Stimulated activated CD8-positive, alpha-beta memory T cell treated with anti-CD3 and anti-CD28 coated beads, Interleukin-15, amount 100 ng/mL, for 4 hours (primary cell): Measurements from ENCODE around the gene TMEM247.
"Not testable (repeated sequence)": the region's sequence is repeated elsewhere in the genome, so short reads cannot be mapped to it uniquely, and the experiment has no call there.

Experiments used
- DNase-seq, 2 donors: peaks; one replicate each; pipeline ENCODE4 v3.0.0-alpha.2; 2020; ENCODE audit warnings: low read depth in 2 of 2

The TMEM247 gene

GRCh38 chr2:46458763-46459500 is 20.4 kb upstream of the TMEM247 start:
- no peak for DNase-seq

- DNase-seq, result no peak
Measured at GRCh38 chr2:46459694-46460093, 19.7 kb upstream of the TMEM247 start.

DNA sequence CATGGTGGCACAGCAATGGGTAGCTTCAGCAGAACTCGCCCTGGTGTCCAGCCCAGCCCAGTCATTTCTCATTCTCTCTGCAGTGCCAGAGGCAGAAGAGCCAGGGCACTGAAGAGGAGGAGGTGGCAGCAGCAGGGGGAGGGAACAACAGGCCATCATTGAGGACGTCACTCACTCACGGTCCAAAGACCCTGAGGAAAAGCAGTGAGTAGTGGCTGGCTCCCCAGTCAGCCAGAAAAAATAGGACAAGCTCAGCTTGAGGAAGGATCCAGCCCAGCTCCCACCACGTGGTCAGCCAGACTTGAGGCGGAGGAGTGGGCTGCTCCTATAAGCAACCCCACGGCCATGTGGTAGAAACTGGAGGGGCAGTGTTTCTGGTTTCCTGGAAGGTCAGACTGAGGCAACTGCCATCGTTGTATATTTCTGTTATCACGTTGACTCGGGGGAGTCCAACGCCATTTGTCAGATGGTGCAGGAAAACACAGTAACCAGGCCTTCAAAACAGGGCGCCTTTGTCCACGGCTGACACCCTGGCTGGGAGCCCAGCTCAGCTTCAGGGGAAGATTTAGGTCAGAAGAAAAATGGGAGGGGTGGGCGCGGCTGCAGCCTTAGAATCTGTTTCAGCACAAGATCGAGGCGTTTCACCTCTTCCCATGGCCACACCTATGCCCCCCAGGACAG is 19.0 kb upstream of the TMEM247 start:
- no peak for DNase-seq

DNA sequence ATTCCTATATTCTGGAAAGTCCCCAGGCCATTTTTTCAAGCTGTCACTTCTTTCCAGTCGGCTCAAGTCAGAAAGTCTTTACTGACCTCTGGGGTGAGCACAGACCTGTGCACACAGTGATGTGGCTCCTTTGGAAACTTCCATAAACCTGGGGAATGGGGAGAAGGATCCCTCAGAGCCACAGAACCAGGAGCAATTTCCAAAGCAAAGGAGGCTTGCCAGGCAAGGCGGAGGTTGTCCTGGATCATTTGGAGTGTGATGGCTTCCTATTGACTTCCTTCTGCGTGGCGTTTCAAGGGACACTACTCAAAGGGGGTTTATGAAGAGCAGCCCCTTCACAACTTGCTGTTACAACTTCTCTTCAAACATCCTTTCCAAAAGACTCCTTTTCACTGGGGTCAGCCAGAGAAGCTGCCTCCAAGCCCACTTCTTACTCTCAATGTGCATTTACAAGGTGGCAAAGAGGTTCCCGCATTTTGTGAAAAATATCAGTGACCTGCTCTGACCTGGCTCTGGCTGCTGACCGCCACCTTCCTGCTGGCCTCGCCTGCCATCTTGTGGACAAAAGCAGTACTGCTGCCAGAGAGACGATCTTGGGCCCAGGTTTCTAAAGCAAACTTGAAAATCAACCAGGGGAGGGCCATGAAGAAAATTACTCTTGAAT is 18.2 kb upstream of the TMEM247 start:
- peak; percentile 37 to 43 for DNase-seq

DNA sequence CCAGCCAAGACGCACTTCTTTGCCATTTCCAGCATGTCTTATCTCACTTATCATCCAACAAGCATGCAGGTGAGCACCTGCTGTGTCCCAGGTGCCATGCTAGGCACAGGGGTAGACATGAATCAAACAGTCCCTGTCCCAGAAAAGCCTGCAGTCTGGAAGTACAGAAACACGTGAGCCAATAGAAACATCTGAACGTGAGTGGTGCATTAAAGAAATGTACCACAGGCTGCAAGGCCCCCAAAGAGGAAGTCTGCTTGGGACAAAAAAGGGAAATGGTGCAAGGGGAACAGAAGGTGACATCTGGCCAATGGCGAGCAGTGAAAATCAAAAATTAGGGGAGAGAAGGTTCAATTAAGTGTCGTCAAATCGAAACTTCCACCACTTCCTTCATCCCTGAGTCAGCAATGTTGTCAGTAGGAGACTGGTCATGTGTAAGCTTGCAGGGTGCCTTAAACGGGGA is 17.6 kb upstream of the TMEM247 start:
- DNase-seq, result no peak

GRCh38 chr2:46462936-46463335 is 16.4 kb upstream of the TMEM247 start:
- no peak for DNase-seq

DNA sequence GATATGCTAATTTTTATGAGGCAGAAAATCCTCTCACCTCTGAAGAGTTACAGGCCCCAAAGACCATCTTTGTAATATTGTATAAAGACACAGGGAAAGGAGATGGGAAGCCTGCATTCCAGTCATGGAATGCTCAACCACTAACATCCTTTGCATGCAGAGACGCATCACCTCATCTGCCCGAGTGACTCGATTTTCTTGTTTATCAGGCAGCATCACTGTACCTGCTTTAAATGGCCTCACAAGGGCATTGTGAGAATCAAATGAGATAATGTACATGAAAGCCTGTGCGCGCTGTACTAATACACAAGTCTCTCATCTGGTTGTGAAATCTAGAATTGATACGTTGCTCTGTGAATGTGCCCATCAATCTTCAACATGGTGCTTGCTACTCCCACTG is 10.2 kb upstream of the TMEM247 start:
- DNase-seq, result no peak

- no peak for DNase-seq
Measured at GRCh38 chr2:46469700-46470099, 9.7 kb upstream of the TMEM247 start.

- no peak for DNase-seq
Measured at GRCh38 chr2:46470114-46470628, 9.2 kb upstream of the TMEM247 start.

DNA sequence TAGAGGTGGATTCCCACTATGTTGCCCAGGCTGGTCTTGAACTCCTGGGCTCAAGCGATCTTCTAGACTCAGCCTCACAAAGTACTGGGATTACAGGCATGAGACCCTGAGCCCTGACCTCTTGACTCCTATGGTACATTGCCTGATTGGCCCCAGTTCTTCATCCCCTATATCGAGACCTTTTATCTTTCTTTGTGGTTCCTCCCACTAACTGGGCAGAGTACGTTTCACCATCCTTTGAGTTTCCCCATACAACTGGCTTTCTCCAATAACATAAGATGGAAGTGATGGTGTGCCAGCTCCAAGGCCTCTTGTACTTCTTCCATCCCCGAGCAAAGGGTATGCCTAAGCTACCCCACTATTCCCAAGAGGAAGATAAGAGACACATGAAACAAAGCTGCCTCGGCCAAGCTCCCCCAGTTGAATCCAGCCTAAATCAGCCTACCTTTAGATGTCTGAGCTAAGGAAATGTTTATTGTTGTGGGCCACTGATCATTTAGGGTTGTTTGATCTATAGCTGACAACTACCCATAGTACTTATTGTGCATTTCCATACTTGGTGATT is 8.3 kb upstream of the TMEM247 start:
- no peak for DNase-seq

DNA sequence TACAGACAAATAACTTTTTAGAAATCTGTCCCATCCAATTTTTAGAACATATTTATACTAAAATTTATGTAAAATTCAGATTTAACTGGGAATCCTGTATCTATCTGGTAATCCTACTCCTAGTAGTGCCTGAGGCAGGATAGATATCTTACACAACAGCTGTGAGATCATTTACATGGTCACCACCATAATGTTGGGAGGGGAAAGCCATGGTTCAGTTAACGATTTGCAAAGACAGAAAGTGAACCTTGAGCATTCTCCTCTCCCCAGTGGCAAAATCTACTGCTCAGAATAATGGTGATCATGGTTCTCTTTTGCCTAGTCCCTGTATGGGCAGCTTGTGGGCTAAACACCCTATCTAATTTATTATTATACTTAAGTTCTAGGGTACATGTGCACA is 7.7 kb upstream of the TMEM247 start:
- no peak for DNase-seq

DNA sequence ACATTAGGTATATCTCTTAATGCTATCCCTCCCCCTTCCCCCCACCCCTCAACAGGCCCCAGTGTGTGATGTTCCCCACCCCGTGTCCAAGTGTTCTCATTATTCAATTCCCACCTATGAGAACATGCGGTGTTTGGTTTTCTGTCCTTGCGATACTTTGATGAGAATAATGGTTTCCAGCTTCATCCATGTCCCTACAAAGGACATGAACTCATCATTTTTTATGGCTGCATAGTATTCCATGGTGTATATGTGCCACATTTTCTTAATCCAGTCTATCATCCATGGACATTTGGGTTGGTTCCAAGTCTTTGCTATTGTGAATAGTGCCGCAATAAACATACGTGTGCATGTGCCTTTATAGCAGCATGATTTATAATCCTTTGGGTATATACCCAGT is 7.2 kb upstream of the TMEM247 start:
- not testable (repeated sequence) for DNase-seq

DNA sequence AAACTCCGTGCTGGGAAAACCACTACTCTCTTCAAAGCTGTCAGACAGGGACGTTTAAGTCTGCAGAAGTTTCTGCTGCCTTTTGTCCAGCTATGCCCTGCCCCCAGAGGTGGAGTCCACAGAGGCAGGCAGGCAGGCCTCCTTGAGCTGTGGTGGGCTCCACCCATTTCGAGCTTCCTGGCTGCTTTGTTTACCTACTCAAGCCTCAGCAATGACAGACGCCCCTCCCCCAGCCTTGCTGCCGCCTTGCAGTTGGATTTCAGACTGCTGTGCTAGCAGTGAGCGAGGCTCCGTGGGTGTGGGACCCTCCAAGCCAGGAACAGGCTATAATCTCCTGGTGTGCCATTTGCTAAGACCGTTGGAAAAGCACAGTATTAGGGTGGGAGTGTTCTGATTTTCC is 1.9 kb upstream of the TMEM247 start:
- not testable (repeated sequence) for DNase-seq

DNA sequence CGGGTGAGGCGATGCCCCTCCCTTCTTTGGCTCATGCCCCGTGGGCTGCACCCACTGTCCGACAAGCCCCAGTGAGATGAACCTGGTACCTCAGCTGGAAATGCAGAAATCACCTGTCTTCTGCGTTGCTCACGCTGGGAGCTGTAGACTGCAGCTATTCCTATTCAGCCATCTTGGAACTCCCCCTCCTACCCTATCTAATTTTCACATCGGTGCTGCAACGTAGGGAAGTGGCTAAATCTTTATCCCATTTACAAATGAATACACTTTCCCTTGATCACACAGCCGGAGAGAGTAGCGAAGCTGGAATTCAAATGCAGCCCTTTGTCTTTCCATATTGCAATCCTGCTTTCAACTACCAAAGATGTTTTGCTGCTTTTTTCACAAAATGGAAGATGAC is 1.4 kb upstream of the TMEM247 start:
- DNase-seq, result no peak

DNA sequence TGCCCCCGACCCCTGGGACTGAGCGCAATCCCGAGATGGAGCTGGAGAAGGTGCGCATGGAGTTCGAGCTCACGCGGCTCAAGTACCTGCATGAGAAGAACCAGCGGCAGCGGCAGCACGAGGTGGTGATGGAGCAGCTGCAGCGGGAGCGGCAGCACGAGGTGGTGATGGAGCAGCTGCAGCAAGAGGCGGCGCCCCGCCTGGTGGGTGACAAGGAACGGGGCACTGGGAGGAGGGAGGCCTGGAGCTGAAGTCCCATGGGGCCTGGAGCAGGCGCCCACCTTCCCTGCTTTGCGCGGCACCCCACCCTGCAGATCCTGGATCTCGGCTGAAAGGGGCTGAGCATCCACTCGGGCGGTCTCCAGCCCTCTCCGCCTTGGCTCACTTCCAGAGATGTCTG is 1.2 kb downstream of the TMEM247 start:
- DNase-seq, result no peak

DNA sequence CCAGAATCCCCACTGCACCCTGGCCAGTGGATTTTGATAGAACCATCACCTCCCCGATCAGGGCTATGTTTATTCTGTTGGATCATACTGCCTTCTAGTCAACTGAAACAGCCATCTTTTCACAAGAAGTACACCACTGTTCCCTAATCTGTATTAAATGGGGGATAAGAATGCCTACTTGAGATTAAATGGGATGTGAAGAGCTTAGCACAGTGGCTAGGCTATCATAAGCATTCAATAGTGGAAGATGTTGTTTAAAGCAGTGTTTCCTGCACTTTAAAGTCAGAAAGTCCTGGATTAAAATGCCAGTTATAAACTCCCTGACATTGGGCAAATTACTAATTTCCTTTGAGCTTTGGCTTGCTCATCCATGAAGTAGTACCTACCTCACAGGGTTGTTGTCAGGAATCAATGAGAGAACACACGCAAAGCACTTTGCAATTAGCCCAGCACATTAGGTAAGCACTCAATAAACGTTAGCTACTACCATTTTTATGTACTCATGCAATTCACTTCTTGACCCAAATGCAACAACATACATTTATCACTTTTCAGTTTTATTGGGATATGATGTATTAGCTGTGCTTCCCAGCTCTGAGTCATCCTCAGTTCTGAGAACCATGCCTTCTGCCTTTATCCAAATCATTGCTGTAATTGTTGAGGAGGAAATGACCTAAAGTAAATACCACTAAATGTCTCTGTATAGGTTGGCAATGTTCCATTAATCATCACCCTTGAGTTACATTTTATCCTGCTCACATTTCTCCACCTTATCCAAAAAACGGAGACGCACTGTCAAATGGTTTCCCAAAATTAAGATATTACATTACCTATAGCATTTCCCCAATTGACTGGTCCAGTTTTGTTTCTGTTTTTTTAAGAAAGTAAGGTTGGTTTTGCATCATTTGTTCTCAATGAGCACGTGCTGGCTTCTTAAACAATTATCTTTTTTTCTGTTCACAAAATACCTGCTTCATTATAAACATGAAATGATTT is 2.1 kb downstream of the TMEM247 start:
- DNase-seq, result no peak

DNA sequence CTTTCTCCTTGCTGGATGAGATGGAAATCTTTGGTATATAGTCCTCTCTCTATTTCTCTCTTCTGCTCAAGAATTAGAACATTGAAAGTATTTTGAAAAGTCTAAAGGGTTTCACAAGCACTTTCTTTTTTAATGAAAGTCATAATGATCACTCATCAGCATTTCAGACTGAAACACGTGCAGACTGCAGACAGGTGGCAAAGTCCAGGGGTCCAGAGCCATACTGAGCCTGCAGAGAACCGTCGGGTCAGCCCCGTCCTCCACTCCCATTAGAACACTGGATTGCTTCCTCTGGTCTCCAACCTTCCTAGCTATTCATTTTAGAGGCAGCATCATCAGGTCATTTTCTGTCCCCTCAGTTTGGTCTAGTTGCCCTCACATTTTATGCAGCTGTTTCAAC is 3.1 kb downstream of the TMEM247 start:
- no peak for DNase-seq

GRCh38 chr2:46485002-46485401 is 5.6 kb downstream of the TMEM247 start:
- no peak for DNase-seq

GRCh38 chr2:46486436-46486835 is 7.1 kb downstream of the TMEM247 start:
- DNase-seq, result no peak

DNA sequence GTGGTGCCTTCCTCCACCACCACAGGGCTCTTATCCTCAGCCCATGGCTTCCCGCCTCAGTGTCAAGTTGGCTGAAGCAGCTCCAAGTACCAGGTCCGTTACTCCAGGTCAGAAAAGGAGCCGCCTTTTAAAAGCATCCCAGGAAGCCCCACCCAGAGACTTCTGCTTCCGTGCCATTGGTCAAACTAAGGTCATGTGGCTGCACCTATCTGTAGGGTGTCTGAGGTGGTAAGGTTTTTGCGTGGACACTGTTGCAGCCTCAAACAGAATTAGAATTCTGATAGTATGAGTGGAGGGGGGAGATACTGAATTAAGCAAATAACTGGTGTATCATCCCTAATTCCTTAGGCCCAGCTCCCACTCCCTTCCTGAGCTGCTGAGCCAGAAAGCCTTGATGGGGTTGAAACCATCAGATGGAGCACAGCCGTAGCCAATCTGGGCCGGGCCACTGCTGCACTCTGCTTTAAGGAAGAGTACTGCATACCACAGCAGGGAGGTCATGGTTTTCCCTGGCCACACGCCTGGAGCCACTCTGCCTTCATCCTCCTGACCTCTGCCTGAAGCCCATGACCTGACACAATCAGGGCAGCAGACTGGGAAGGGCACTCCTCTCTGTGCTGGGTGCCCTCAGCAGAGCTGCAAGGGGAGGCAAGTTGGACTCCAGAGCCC is 8.4 kb downstream of the TMEM247 start:
- no peak for DNase-seq

- no peak for DNase-seq
Measured at GRCh38 chr2:46488389-46488788, 9.0 kb downstream of the TMEM247 start.
